ENCODE measurements around the gene NUCKS1. TPM values are rescaled to one million over a fixed set of nuclear protein-coding genes. Genes with fewer than 3 reads are reported as not detected.
A peak's percentile ranks its signal among the peaks of the same experiment; 100 is the strongest.

NUCKS1 gene
- total and polyA plus RNA-seq, 2 of the 13 experiments (the other 11 are each of a cell fraction or from before 2014, with no cell fraction given): 35.5 to 117 TPM

DNA sequence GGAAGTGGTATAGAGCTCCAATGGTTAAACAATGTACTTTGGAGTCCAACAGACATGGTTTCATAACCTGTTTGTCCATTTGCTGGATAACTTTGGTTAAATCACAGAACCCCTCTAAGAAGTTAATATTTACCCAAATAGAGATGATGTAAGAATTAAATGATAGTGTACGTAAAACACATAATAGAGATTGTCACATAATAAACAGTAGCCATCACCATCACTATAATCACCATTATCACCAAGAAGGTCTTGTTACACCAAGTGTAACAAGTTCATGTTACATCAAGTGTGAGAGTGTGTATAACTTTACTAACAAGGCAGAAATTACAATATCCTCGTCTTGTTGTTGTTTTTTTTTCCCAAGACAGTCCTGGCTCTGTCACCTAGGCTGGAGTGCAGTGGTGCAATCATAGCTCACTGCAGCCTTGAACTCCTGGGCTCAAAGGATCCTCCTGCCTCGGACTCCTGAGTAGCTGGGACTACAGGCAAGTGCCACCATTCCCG, 23.3 kb downstream of the NUCKS1 start (continued):
- TF ChIP-seq, protein P1, sequence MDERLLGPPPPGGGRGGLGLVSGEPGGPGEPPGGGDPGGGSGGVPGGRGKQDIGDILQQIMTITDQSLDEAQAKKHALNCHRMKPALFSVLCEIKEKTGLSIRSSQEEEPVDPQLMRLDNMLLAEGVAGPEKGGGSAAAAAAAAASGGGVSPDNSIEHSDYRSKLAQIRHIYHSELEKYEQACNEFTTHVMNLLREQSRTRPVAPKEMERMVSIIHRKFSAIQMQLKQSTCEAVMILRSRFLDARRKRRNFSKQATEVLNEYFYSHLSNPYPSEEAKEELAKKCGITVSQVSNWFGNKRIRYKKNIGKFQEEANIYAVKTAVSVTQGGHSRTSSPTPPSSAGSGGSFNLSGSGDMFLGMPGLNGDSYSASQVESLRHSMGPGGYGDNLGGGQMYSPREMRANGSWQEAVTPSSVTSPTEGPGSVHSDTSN (CRISPR knock-in tag; IDR thresholded peaks at IDR 0.05): no peak
- TF ChIP-seq, protein P2, sequence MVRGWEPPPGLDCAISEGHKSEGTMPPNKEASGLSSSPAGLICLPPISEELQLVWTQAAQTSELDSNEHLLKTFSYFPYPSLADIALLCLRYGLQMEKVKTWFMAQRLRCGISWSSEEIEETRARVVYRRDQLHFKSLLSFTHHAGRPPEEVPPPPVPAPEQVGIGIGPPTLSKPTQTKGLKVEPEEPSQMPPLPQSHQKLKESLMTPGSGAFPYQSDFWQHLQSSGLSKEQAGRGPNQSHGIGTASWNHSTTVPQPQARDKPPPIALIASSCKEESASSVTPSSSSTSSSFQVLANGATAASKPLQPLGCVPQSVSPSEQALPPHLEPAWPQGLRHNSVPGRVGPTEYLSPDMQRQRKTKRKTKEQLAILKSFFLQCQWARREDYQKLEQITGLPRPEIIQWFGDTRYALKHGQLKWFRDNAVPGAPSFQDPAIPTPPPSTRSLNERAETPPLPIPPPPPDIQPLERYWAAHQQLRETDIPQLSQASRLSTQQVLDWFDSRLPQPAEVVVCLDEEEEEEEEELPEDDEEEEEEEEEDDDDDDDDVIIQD (CRISPR knock-in tag; IDR thresholded peaks at IDR 0.05; ENCODE audit: low read depth): 0 out of 2 replicates have a peak, but pooled peaks have one; percentile 14
- TF ChIP-seq ZNF816 (CRISPR knock-in tag; IDR thresholded peaks at IDR 0.05; ENCODE audit: borderline replicate concordance) (no peak), EP300 (IDR thresholded peaks at IDR 0.05; ENCODE audit: low read depth in 2 of 2, low read length in 2 of 2) (peak in 1 of 2 experiments; percentile 31; a peak in 1 of 4 replicates), EP300 (CRISPR knock-in tag; IDR thresholded peaks at IDR 0.05; ENCODE audit: borderline replicate concordance) (no peak), SOX6 (IDR thresholded peaks at IDR 0.05) (no peak), SOX6 (CRISPR knock-in tag; IDR thresholded peaks at IDR 0.05) (peak; percentile 66), ZFYVE20 (CRISPR knock-in tag; IDR thresholded peaks at IDR 0.05; ENCODE audit: borderline replicate concordance, low read depth) (no peak), ZNF841 (CRISPR knock-in tag; IDR thresholded peaks at IDR 0.05; ENCODE audit: borderline replicate concordance) (no peak), KLF15 (CRISPR knock-in tag; IDR thresholded peaks at IDR 0.05; ENCODE audit: borderline replicate concordance) (no peak), ETV5 (CRISPR knock-in tag; IDR thresholded peaks at IDR 0.05; ENCODE audit: borderline replicate concordance) (no peak), NFIB (CRISPR knock-in tag; IDR thresholded peaks at IDR 0.05; ENCODE audit: borderline replicate concordance) (no peak), YEATS4 (CRISPR knock-in tag; IDR thresholded peaks at IDR 0.05; ENCODE audit: borderline replicate concordance) (no peak), ZNF264 (CRISPR knock-in tag; IDR thresholded peaks at IDR 0.05) (no peak), ZNF292 (CRISPR knock-in tag; IDR thresholded peaks at IDR 0.05; ENCODE audit: borderline replicate concordance, low read depth) (peak; percentile 56; the same call in 1 of the 2 replicates), GFI1 (CRISPR knock-in tag; IDR thresholded peaks at IDR 0.05; ENCODE audit: borderline replicate concordance) (peak; percentile 98)
- TF ChIP-seq, protein P3, sequence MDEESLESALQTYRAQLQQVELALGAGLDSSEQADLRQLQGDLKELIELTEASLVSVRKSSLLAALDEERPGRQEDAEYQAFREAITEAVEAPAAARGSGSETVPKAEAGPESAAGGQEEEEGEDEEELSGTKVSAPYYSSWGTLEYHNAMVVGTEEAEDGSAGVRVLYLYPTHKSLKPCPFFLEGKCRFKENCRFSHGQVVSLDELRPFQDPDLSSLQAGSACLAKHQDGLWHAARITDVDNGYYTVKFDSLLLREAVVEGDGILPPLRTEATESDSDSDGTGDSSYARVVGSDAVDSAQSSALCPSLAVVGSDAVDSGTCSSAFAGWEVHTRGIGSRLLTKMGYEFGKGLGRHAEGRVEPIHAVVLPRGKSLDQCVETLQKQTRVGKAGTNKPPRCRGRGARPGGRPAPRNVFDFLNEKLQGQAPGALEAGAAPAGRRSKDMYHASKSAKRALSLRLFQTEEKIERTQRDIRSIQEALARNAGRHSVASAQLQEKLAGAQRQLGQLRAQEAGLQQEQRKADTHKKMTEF (CRISPR knock-in tag; IDR thresholded peaks at IDR 0.05): peak; percentile 30; the same call in 1 of the 2 replicates
- TF ChIP-seq, protein P4, sequence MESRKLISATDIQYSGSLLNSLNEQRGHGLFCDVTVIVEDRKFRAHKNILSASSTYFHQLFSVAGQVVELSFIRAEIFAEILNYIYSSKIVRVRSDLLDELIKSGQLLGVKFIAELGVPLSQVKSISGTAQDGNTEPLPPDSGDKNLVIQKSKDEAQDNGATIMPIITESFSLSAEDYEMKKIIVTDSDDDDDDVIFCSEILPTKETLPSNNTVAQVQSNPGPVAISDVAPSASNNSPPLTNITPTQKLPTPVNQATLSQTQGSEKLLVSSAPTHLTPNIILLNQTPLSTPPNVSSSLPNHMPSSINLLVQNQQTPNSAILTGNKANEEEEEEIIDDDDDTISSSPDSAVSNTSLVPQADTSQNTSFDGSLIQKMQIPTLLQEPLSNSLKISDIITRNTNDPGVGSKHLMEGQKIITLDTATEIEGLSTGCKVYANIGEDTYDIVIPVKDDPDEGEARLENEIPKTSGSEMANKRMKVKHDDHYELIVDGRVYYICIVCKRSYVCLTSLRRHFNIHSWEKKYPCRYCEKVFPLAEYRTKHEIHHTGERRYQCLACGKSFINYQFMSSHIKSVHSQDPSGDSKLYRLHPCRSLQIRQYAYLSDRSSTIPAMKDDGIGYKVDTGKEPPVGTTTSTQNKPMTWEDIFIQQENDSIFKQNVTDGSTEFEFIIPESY (CRISPR knock-in tag; IDR thresholded peaks at IDR 0.05): no peak
- TF ChIP-seq, protein P5, sequence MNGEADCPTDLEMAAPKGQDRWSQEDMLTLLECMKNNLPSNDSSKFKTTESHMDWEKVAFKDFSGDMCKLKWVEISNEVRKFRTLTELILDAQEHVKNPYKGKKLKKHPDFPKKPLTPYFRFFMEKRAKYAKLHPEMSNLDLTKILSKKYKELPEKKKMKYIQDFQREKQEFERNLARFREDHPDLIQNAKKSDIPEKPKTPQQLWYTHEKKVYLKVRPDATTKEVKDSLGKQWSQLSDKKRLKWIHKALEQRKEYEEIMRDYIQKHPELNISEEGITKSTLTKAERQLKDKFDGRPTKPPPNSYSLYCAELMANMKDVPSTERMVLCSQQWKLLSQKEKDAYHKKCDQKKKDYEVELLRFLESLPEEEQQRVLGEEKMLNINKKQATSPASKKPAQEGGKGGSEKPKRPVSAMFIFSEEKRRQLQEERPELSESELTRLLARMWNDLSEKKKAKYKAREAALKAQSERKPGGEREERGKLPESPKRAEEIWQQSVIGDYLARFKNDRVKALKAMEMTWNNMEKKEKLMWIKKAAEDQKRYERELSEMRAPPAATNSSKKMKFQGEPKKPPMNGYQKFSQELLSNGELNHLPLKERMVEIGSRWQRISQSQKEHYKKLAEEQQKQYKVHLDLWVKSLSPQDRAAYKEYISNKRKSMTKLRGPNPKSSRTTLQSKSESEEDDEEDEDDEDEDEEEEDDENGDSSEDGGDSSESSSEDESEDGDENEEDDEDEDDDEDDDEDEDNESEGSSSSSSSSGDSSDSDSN (CRISPR knock-in tag; IDR thresholded peaks at IDR 0.05): no peak
- TF ChIP-seq, protein P6, sequence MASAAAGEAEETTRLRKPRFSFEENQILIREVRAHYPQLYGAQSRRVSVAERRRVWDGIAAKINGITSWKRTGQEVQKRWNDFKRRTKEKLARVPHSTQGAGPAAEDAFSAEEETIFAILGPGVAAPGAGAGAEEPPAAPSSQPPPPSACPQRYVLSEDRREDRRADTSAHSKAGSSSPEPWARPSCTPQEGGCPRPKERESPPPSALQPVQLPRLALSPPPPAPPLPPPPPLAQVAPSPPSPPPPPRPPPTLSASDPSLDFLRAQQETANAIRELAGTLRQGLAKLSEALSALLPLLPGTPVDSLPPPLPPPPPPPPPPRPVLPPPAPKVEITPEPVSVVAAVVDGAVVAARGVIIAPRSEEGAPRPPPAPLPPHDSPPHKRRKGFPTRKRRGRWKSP (CRISPR knock-in tag; IDR thresholded peaks at IDR 0.05): 0 out of 2 replicates have a peak, but pooled peaks have one; percentile 13

Data from HepG2 (cell line).